Uterus (tissue), 4 donors: ENCODE results near the gene KPNA4. TPM values are rescaled to one million over a fixed set of nuclear protein-coding genes. Genes with fewer than 3 reads are reported as not detected.

Experiments
- DNase-seq, 2 donors: peaks; one replicate each; pipeline ENCODE4 v3.0.0-alpha.2; 2019 to 2020
- H3K27ac ChIP-seq, 2 donors: fragments of 200-600 bp; sonication (generic); 1 replicate in 1 of 2; 2 replicates in 1 of 2; pipeline ENCODE4 v1.5.1; 2016 to 2018
- H3K27me3 ChIP-seq, 2 donors: fragments of 200-600 bp; sonication (generic); one replicate each; pipeline ENCODE4 v1.5.1; 2018 to 2019; ENCODE audit warnings: control low read depth in 1 of 2
- H3K36me3 ChIP-seq, 2 donors: fragments of 200-600 bp; sonication (generic); one replicate each; pipeline ENCODE4 v1.5.1; 2019; ENCODE audit warnings: control low read depth in 1 of 2
- H3K4me1 ChIP-seq, 2 donors: fragments of 200-600 bp; sonication (generic); one replicate each; pipeline ENCODE4 v1.5.1; 2018 to 2019; ENCODE audit warnings: control low read depth in 1 of 2
- H3K4me3 ChIP-seq, 2 donors: fragments of 200-600 bp; sonication (generic); 1 replicate in 1 of 2; 2 replicates in 1 of 2; pipeline ENCODE4 v1.5.1; 2018 to 2019; ENCODE audit warnings: mild to moderate bottlenecking in 1 of 2
- H3K9me3 ChIP-seq, 2 donors: fragments of 200-600 bp; sonication (generic); one replicate each; pipeline ENCODE4 v1.5.1; 2019; ENCODE audit warnings: control low read depth in 1 of 2
- CTCF ChIP-seq, 4 experiments: fragments of 200-600 bp in 2 of 4; fragments of 450-650 bp in 2 of 4; sonication (generic) in 2 of 4; IDR thresholded peaks; one replicate each; pipeline ENCODE4 v1.5.1; 2016 to 2019; ENCODE audit warnings: antibody characterized with exemption in 4 of 4, mild to moderate bottlenecking in 2 of 4, moderate library complexity in 1 of 4
- POLR2A ChIP-seq, 2 donors: fragments of 450-650 bp; IDR thresholded peaks; one replicate each; pipeline ENCODE4 v1.6.1; 2016; ENCODE audit warnings: antibody characterized with exemption in 2 of 2, mild to moderate bottlenecking in 1 of 2, moderate library complexity in 1 of 2
- intact Hi-C: fragments of 100-400 bp; cut with DNase I; formaldehyde crosslinking; loops from one replicate; pipeline ENCODE4 v1.15.1; 2023; ENCODE audit warnings: low total_unique reads
- total RNA-seq, 4 donors: library from RNA; depleted of rRNA in 3 of 4; stranded (reverse); fragments of >200 nt in 3 of 4; gene quantifications; one replicate each; pipeline versions ENCODE4 v1.1.0 to v1.2.4, GENCODE V29; 2014 to 2023
- donor health status: DM: yes; HTN: yes; CAD: no.

KPNA4 gene
- total RNA-seq, 4 donors from 2014 or later = 18.5 to 72.7 (median 33.5) TPM

GRCh38 chr3:160588023-160588422, 22.7 kb upstream of the KPNA4 start:
- DNase-seq = no peak
- Histone ChIP-seq H3K9me3 (no peaks in the 10 kb centered on the region), H3K4me3 (no peak overlapping the region), H3K27me3 (no peaks in the 10 kb centered on the region), H3K4me1 (no peaks in the 10 kb centered on the region), H3K36me3 (no peaks in the 10 kb centered on the region), H3K27ac (no peak overlapping the region)
- intact Hi-C loops = no loop called here
- TF ChIP-seq POLR2A (IDR thresholded peaks at IDR 0.05) = no peak
- TF ChIP-seq CTCF (IDR thresholded peaks at IDR 0.05) = no peak

GRCh38 chr3:160587105-160587504, 21.7 kb upstream of the KPNA4 start:
- no peak for TF ChIP-seq CTCF (IDR thresholded peaks at IDR 0.05)
- no peak for TF ChIP-seq POLR2A (IDR thresholded peaks at IDR 0.05)
- Histone ChIP-seq H3K9me3 (no peaks in the 10 kb centered on the region), H3K27me3 (no peaks in the 10 kb centered on the region), H3K27ac (no peak overlapping the region), H3K4me1 (no peaks in the 10 kb centered on the region), H3K36me3 (no peaks in the 10 kb centered on the region), H3K4me3 (no peak overlapping the region)
- intact Hi-C loops = no loop called here
- no peak for DNase-seq

- Histone ChIP-seq H3K36me3 (no peaks in the 10 kb centered on the region), H3K4me1 (no peaks in the 10 kb centered on the region), H3K4me3 (no peak overlapping the region), H3K27ac (no peak overlapping the region), H3K9me3 (no peaks in the 10 kb centered on the region), H3K27me3 (no peaks in the 10 kb centered on the region)
- intact Hi-C loops = no loop called here
- DNase-seq = no peak
- TF ChIP-seq CTCF (IDR thresholded peaks at IDR 0.05) = no peak
- TF ChIP-seq POLR2A (IDR thresholded peaks at IDR 0.05) = no peak
Observed at GRCh38 chr3:160586679-160587078, 21.3 kb upstream of the KPNA4 start.

GRCh38 chr3:160583451-160583850, 18.1 kb upstream of the KPNA4 start:
- no peak for TF ChIP-seq POLR2A (IDR thresholded peaks at IDR 0.05)
- no peak for TF ChIP-seq CTCF (IDR thresholded peaks at IDR 0.05)
- Histone ChIP-seq H3K4me1 (no peaks in the 10 kb centered on the region), H3K36me3 (no peaks in the 10 kb centered on the region), H3K27me3 (no peaks in the 10 kb centered on the region), H3K9me3 (no peaks in the 10 kb centered on the region), H3K27ac (no peak overlapping the region), H3K4me3 (no peak overlapping the region)
- no peak for DNase-seq
- intact Hi-C loops = no loop called here

GRCh38 chr3:160580938-160581337, 15.6 kb upstream of the KPNA4 start:
- Histone ChIP-seq H3K9me3 (no peaks in the 10 kb centered on the region), H3K27me3 (no peaks in the 10 kb centered on the region), H3K27ac (no peak overlapping the region), H3K4me1 (no peaks in the 10 kb centered on the region), H3K4me3 (no peak overlapping the region), H3K36me3 (no peaks in the 10 kb centered on the region)
- intact Hi-C loops = no loop called here
- no peak for DNase-seq
- no peak for TF ChIP-seq POLR2A (IDR thresholded peaks at IDR 0.05)
- TF ChIP-seq CTCF (IDR thresholded peaks at IDR 0.05) = no peak
